HCT116 (cell line): ENCODE data around the gene DCLRE1B. TPM values are rescaled to one million over a fixed set of nuclear protein-coding genes. Genes with fewer than 3 reads are reported as not detected.

Experiments used
- ATAC-seq: fragments of 200-7000 bp; cut with Tn5 transposase; 2 replicates; pipeline ENCODE4 v1.9.1; 2020; ENCODE audit warnings: mild to moderate bottlenecking, moderate library complexity
- BruUV-seq: library from RNA; stranded (reverse); fragments of 400-500 nt; replicated peaks from 2 replicates; lab custom pipeline; 2021; lab: Mats Ljungman, UMichigan
- CTCF ChIA-PET: fragments of 300-600 bp; sonication (Branson Sonifier 250); formaldehyde crosslinking; loops from one replicate; lab custom pipeline; 2021; ENCODE audit warnings: antibody characterized with exemption; lab: Charles Lee
- POLR2A ChIA-PET: fragments of 300-600, 350-600 bp; sonication (Branson Sonifier 250); formaldehyde crosslinking; loops from one replicate; lab custom pipeline; 2021; ENCODE audit warnings: antibody characterized with exemption; lab: Charles Lee
- RAD21 ChIA-PET, 2 experiments: fragments of 300-600 bp; sonication (Branson Sonifier 250); formaldehyde crosslinking; loops; one replicate each; lab custom pipeline; 2023; ENCODE audit warnings: low total read pairs in 2 of 2; ENCODE audit not compliant: uncharacterized antibody in 2 of 2, unreplicated experiment in 2 of 2, low non-redundant PET in 1 of 2; lab: Charles Lee
- DNase-seq: peaks from one replicate; pipeline ENCODE4 v3.0.0-alpha.2; 2010; ENCODE audit warnings: low read depth, low spot score
- H2AFZ ChIP-seq: fragments of 200-600 bp; shearing (Covaris generic), sonication (generic); 2 replicates; pipeline ENCODE4 v1.6.1; 2017; ENCODE audit warnings: low read depth, mixed run types, mixed read lengths, antibody characterized with exemption, low read length; ENCODE audit not compliant: poor library complexity, severe bottlenecking
- H3K27ac ChIP-seq: 2 replicates; pipeline ENCODE4 v1.5.1; 2012; ENCODE audit warnings: low read depth, low read length
- H3K27me3 ChIP-seq: fragments of 200-600 bp; sonication (generic); 2 replicates; pipeline ENCODE4 v1.6.1; 2016; ENCODE audit warnings: mixed run types, low read length, mixed read lengths; ENCODE audit not compliant: insufficient read depth
- H3K36me3 ChIP-seq, 2 experiments: fragments of 200-500 bp in 1 of 2; fragments of 200-600 bp in 1 of 2; sonication (Bioruptor generic) in 1 of 2; sonication (generic) in 1 of 2; 2 replicates each; pipeline versions ENCODE4 v1.5.1 to v1.6.1; 2014 to 2016; ENCODE audit warnings: low read length in 2 of 2, inconsistent platforms in 1 of 2, mixed read lengths in 1 of 2, mixed run types in 1 of 2; ENCODE audit not compliant: insufficient read depth in 2 of 2, control insufficient read depth in 1 of 2
- H3K4me1 ChIP-seq, 2 experiments: fragments of 200-600 bp in 1 of 2; sonication (generic) in 1 of 2; 2 replicates each; pipeline versions ENCODE4 v1.5.1 to v1.6.1; 2012 to 2017; ENCODE audit warnings: low read length in 2 of 2, inconsistent platforms in 1 of 2, mild to moderate bottlenecking in 1 of 2, mixed read lengths in 1 of 2, mixed run types in 1 of 2, moderate library complexity in 1 of 2; ENCODE audit not compliant: insufficient read depth in 2 of 2, control insufficient read depth in 1 of 2
- H3K4me2 ChIP-seq: fragments of 200-600 bp; sonication (generic); 2 replicates; pipeline ENCODE4 v1.6.1; 2017; ENCODE audit warnings: mixed run types, low read length, mixed read lengths
- H3K4me3 ChIP-seq, 2 experiments: fragments of 200-600 bp in 1 of 2; sonication (generic) in 1 of 2; replicated peaks in 1 of 2; 2 replicates each; pipeline ENCODE4 v1.5.1; 2011 to 2016; ENCODE audit warnings: low read length in 2 of 2, control low read depth in 1 of 2, low read depth in 1 of 2, mild to moderate bottlenecking in 1 of 2, mixed read lengths in 1 of 2, mixed run types in 1 of 2
- H3K79me2 ChIP-seq: fragments of 200-600 bp; sonication (generic); 2 replicates; pipeline ENCODE4 v1.6.1; 2017; ENCODE audit warnings: mild to moderate bottlenecking, mixed run types, low read length, moderate library complexity, mixed read lengths; ENCODE audit not compliant: insufficient read depth
- H3K9ac ChIP-seq: fragments of 200-600 bp; sonication (generic); 2 replicates; pipeline ENCODE4 v1.6.1; 2016; ENCODE audit warnings: low read length, mixed read lengths
- H3K9me2 ChIP-seq: fragments of 200-600 bp; sonication (generic), shearing (Covaris generic); 2 replicates; pipeline ENCODE4 v1.6.1; 2017; ENCODE audit warnings: mixed run types, mild to moderate bottlenecking, moderate library complexity; ENCODE audit not compliant: insufficient read depth
- H3K9me3 ChIP-seq, 2 experiments: fragments of 200-500 bp in 1 of 2; fragments of 200-600 bp in 1 of 2; sonication (Bioruptor generic) in 1 of 2; sonication (generic) in 1 of 2; 2 replicates each; pipeline ENCODE4 v1.6.1; 2014 to 2017; ENCODE audit warnings: low read length in 2 of 2, mixed read lengths in 2 of 2, inconsistent platforms in 1 of 2, low read depth in 1 of 2, mild to moderate bottlenecking in 1 of 2, mixed run types in 1 of 2, moderate library complexity in 1 of 2; ENCODE audit not compliant: control insufficient read depth in 1 of 2, insufficient read depth in 1 of 2
- H4K20me1 ChIP-seq: fragments of 200-600 bp; sonication (generic), shearing (Covaris generic); 2 replicates; pipeline ENCODE4 v1.6.1; 2017; ENCODE audit warnings: mixed run types, mild to moderate bottlenecking, moderate library complexity; ENCODE audit not compliant: insufficient read depth
- CBX3 ChIP-seq: IDR thresholded peaks from 2 replicates; pipeline ENCODE4 v1.6.1; 2012; ENCODE audit warnings: low read depth
- CEBPB ChIP-seq: IDR thresholded peaks from 2 replicates; pipeline ENCODE4 v1.6.1; 2012; ENCODE audit warnings: low read depth
- CTCF ChIP-seq, 3 experiments: fragments of 200-600 bp in 1 of 3; sonication (generic) in 1 of 3; IDR thresholded peaks in 2 of 3; conservative IDR thresholded peaks in 1 of 3; 2 replicates each; pipeline ENCODE4 v1.5.1; 2012 to 2017; ENCODE audit warnings: low read depth in 2 of 3, low read length in 2 of 3, antibody characterized with exemption in 1 of 3, borderline replicate concordance in 1 of 3, control low read depth in 1 of 3, mild to moderate bottlenecking in 1 of 3, mixed read lengths in 1 of 3, mixed run types in 1 of 3, moderate library complexity in 1 of 3; ENCODE audit not compliant: insufficient read depth in 1 of 3
- EGR1 ChIP-seq: IDR thresholded peaks from 2 replicates; pipeline ENCODE4 v1.6.1; 2012; ENCODE audit warnings: low read depth
- ELF1 ChIP-seq: IDR thresholded peaks from 2 replicates; pipeline ENCODE4 v1.6.1; 2012; ENCODE audit warnings: low read depth, borderline replicate concordance
- EZH2 ChIP-seq: fragments of 200-600 bp; sonication (generic); IDR thresholded peaks from 2 replicates; pipeline ENCODE4 v1.6.1; 2017; ENCODE audit warnings: antibody characterized with exemption, mixed run types
- EZH2phosphoT487 ChIP-seq: fragments of 200-600 bp; IDR thresholded peaks from 2 replicates; pipeline ENCODE4 v1.6.1; 2018; ENCODE audit warnings: antibody characterized with exemption, borderline replicate concordance
- JUND ChIP-seq: IDR thresholded peaks from 2 replicates; pipeline ENCODE4 v1.6.1; 2012
- POLR2A ChIP-seq: IDR thresholded peaks from 2 replicates; pipeline ENCODE4 v1.7.0; 2011; ENCODE audit warnings: borderline replicate concordance; ENCODE audit not compliant: insufficient read depth, insufficient read length; ENCODE audit errors: extremely low read depth
- TCF7L2 ChIP-seq: IDR thresholded peaks from 2 replicates; pipeline ENCODE4 v1.7.0; 2011; ENCODE audit warnings: borderline replicate concordance, inconsistent platforms; ENCODE audit not compliant: insufficient read depth, insufficient read length; ENCODE audit errors: extremely low read depth
- YY1 ChIP-seq: IDR thresholded peaks from 2 replicates; pipeline ENCODE4 v1.6.1; 2011; ENCODE audit warnings: low read length, low read depth, moderate library complexity, mild to moderate bottlenecking; ENCODE audit not compliant: insufficient replicate concordance; ENCODE audit errors: extremely low read depth
- ZBTB33 ChIP-seq: IDR thresholded peaks from 2 replicates; pipeline ENCODE4 v1.6.1; 2011; ENCODE audit warnings: mild to moderate bottlenecking, low read length, moderate library complexity; ENCODE audit not compliant: insufficient replicate concordance; ENCODE audit errors: extremely low read depth
- ZNF274 ChIP-seq: fragments of 200-500 bp; sonication (Bioruptor generic); IDR thresholded peaks from 2 replicates; pipeline ENCODE4 v1.6.1; 2014; ENCODE audit warnings: mild to moderate bottlenecking, low read depth, low read length, inconsistent platforms
- intact Hi-C: fragments of 100-400 bp; cut with micrococcal nuclease; formaldehyde crosslinking; loops from 2 replicates; pipeline ENCODE4 v1.10.0; 2022
- total RNA-seq: library from RNA; stranded (reverse); gene quantifications from one replicate; pipeline ENCODE4 v1.2.1, GENCODE V29; 2021; ENCODE audit not compliant: unreplicated experiment

The DCLRE1B gene
- total RNA-seq, 1 experiment from 2014 or later: 13.4 TPM

- H3K79me2 ChIP-seq: peaks cover 66% of the 10 kb centered on the region
- ATAC-seq (no peak), DNase-seq (no peak)
- POLR2A ChIA-PET: interaction anchor here (3.5 kb wide), 1 partner anchor 26 kb away, joined by 24 read pairs; the partner anchor contains the start of genes AP4B1 and DCLRE1B
- RAD21 ChIA-PET: no interaction called here
- TF ChIP-seq ZNF274: no peak
- CTCF ChIA-PET: no interaction called here
- no TSS peak for BruUV-seq
- H3K27ac ChIP-seq: no peak overlapping the region
- intact Hi-C loops: no loop called here
- 0 out of 2 replicates have a peak, but pooled peaks cover 2% of the 10 kb centered on the region for H4K20me1 ChIP-seq
- peak overlapping the region; percentile 92; the same call in 1 of the 2 replicates for H3K4me2 ChIP-seq
- H2AFZ ChIP-seq: no peak overlapping the region
- no peak overlapping the region for H3K9ac ChIP-seq
- H3K27me3 ChIP-seq: no peaks in the 10 kb centered on the region
- no peaks in the 10 kb centered on the region for H3K9me3 ChIP-seq
- peaks cover 13 to 29% of the 10 kb centered on the region in 2 experiments; a peak in 3 of 4 replicates for H3K4me1 ChIP-seq
- no peak overlapping the region for H3K4me3 ChIP-seq
- no peaks in the 10 kb centered on the region for H3K36me3 ChIP-seq
- H3K9me2 ChIP-seq: no peaks in the 10 kb centered on the region
Measured at GRCh38 chr1:113931451-113931851, 26.3 kb downstream of the DCLRE1B start.

GRCh38 chr1:113934006-113934405 is 28.9 kb downstream of the DCLRE1B start:
- H3K4me1 ChIP-seq: peaks cover 10 to 15% of the 10 kb centered on the region in 2 experiments; a peak in 3 of 4 replicates
- H3K9me3 ChIP-seq: no peaks in the 10 kb centered on the region
- POLR2A ChIA-PET: no interaction called here
- CTCF ChIA-PET: interaction anchor here (1.1 kb wide), 1 partner anchor 98 kb away, joined by 4 read pairs; no protein-coding TSS in a partner anchor
- no peak overlapping the region for H3K27ac ChIP-seq
- TF ChIP-seq CEBPB (no peak), ELF1 (no peak), EZH2 (no peak), POLR2A (no peak), EGR1 (no peak), CBX3 (no peak), CTCF (IDR thresholded peaks at IDR 0.05 in 2 of 3, conservative IDR thresholded peaks at IDR 0.05 in 1 of 3; ENCODE audit: borderline replicate concordance in 1 of 3, insufficient read depth in 1 of 3, low read depth in 2 of 3, low read length in 2 of 3) (no peak), YY1 (no peak), TCF7L2 (no peak), JUND (no peak), ZBTB33 (no peak), EZH2phosphoT487 (no peak)
- ATAC-seq (no peak), DNase-seq (no peak)
- H3K9ac ChIP-seq: no peak overlapping the region
- H3K27me3 ChIP-seq: no peaks in the 10 kb centered on the region
- peaks cover 87% of the 10 kb centered on the region for H3K79me2 ChIP-seq
- intact Hi-C loops: no loop called here
- no TSS peak for BruUV-seq
- H3K4me3 ChIP-seq: no peak overlapping the region
- no peaks in the 10 kb centered on the region for H3K9me2 ChIP-seq
- RAD21 ChIA-PET: no interaction called here
- H4K20me1 ChIP-seq: 0 out of 2 replicates have a peak, but pooled peaks cover 2% of the 10 kb centered on the region
- H3K36me3 ChIP-seq: no peaks in the 10 kb centered on the region
- H2AFZ ChIP-seq: no peak overlapping the region
- H3K4me2 ChIP-seq: no peak overlapping the region
